ENCODE results near the gene CD6. TPM values are rescaled to one million over a fixed set of nuclear protein-coding genes. Genes with fewer than 3 reads are reported as not detected.

The CD6 gene
- polyA plus RNA-seq, 1 experiment: not detected

DNA sequence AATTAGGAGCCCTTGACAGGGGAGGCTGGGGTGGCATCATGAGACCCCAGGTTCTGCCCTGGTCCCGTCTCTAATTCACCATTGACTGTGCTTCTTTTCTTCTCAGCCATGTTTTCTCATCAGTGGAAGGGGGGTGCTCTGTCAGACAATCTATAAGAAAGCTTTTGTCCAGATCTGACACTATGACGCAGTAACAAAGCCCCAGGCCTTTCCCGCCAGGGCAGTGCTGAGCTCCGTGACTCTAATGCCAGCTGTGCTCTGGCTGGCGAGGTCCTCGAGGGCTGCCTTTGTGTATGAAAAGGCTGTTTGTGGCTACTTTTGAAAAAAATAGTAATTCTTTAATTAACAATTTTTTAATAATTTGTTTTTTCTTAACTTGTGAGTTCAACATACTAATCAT, 3.2 kb downstream of the CD6 start:
- Histone ChIP-seq H3K9me3 (ENCODE audit: control insufficient read depth, insufficient read depth, low read length) (no peaks in the 10 kb centered on the region), H3K27ac (ENCODE audit: low read depth, low read length) (no peak overlapping the region), H3K4me3 (ENCODE audit: low read depth, low read length) (no peak overlapping the region), H3K27me3 (ENCODE audit: control insufficient read depth, insufficient read depth, low read length) (peaks cover 25% of the 10 kb centered on the region)
- POLR2A ChIA-PET: no interaction called here
- CTCF ChIA-PET: interaction anchor here (1.2 kb wide), 1 partner anchor 155 kb away, joined by 3 read pairs; no protein-coding TSS in a partner anchor
- TF ChIP-seq, protein P1, sequence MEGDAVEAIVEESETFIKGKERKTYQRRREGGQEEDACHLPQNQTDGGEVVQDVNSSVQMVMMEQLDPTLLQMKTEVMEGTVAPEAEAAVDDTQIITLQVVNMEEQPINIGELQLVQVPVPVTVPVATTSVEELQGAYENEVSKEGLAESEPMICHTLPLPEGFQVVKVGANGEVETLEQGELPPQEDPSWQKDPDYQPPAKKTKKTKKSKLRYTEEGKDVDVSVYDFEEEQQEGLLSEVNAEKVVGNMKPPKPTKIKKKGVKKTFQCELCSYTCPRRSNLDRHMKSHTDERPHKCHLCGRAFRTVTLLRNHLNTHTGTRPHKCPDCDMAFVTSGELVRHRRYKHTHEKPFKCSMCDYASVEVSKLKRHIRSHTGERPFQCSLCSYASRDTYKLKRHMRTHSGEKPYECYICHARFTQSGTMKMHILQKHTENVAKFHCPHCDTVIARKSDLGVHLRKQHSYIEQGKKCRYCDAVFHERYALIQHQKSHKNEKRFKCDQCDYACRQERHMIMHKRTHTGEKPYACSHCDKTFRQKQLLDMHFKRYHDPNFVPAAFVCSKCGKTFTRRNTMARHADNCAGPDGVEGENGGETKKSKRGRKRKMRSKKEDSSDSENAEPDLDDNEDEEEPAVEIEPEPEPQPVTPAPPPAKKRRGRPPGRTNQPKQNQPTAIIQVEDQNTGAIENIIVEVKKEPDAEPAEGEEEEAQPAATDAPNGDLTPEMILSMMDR (IDR thresholded peaks at IDR 0.05; ENCODE audit: low read depth, low read length): no peak
- no peak for DNase-seq (ENCODE audit: low read depth, low spot score)

DNA sequence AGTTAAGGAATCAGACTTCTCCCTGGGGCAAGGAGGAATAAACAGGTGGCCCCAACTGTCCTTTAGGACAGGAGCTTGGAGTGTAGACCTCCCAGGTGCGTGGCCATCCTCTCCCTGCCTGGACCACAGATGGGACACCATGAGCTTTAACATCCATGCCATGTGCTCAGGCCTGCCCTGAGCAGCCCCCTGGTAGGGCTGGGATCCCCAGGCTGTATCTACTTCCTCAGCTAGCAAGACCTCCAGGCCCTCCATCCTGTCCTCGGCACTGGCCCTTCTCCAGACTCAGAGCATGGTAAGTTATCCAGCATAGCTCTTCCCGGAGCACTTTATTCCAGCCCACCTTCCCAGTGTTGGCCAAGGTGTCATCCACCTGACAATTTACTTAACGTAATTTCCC, 5.7 kb downstream of the CD6 start:
- Histone ChIP-seq H3K4me3 (ENCODE audit: low read depth, low read length) (no peak overlapping the region), H3K27ac (ENCODE audit: low read depth, low read length) (no peak overlapping the region), H3K9me3 (ENCODE audit: control insufficient read depth, insufficient read depth, low read length) (no peaks in the 10 kb centered on the region), H3K27me3 (ENCODE audit: control insufficient read depth, insufficient read depth, low read length) (peaks cover 23% of the 10 kb centered on the region)
- ChIA-PET POLR2A (no interaction called here), CTCF (no interaction called here)
- DNase-seq (ENCODE audit: low read depth, low spot score): no peak
- TF ChIP-seq, protein P1 (IDR thresholded peaks at IDR 0.05; ENCODE audit: low read depth, low read length): no peak

DNA sequence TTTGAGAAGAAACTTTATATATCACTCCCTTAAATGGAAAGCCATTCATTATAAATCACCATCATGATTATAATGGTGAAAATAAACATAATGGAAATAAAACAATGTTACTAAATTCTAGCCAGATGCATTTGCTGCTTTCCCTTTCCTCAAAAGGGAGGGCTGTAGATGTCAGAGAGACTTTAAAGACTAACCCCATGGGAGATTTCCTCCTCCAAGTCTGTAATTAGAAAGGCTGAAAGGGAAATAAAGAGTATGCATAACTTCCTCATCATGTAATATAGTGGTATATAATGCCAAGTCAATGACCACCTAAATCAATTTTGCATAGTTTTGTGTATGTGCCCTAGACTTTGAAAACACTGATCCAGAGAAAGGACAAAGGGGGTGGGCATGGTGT, 6.4 kb downstream of the CD6 start:
- H3K27ac ChIP-seq (ENCODE audit: low read depth, low read length): no peak overlapping the region
- POLR2A ChIA-PET: no interaction called here
- no peaks in the 10 kb centered on the region for H3K9me3 ChIP-seq (ENCODE audit: control insufficient read depth, insufficient read depth, low read length)
- CTCF ChIA-PET: no interaction called here
- H3K4me3 ChIP-seq (ENCODE audit: low read depth, low read length): no peak overlapping the region
- peaks cover 19% of the 10 kb centered on the region for H3K27me3 ChIP-seq (ENCODE audit: control insufficient read depth, insufficient read depth, low read length)
- DNase-seq (ENCODE audit: low read depth, low spot score): no peak
- TF ChIP-seq, protein P1 (IDR thresholded peaks at IDR 0.05; ENCODE audit: low read depth, low read length): no peak

DNA sequence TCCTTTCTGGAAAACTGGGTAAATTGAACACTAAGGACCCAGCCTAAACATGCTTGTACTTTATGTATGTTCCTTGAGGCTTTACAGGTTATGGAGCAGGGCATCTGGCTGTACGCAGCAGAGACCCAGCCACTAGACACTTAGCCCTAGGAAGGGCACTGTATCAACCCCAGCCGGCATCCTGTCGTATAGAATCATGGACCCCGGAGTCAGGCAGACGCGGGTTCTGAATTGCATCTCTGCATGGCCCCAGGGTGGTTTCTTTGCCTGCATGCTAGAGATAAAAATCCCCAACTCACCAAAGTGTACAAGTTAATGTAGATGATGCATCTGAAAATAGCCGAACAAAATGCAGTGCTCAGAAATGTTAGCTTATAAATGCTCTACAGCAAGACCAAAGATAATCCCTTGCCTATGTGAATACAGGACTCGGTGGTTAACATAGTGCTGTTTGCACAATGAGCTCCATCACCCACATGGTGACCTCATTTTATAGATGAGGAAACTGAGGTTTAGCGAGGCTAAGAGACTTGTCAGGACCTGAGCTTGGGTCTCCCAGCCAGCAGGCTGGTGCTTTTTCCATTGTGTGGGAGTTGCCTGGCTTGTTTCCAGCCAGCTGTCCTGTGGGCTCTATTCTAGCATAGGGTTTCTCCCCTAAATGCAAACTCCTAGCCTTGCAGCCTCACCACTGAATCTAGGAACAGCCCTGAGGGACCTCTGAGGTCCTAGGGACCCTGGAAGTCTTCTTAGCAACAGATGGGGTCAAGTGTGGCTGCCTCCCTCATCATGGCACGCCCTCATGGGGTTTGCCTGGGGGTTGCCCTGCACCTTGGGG, 7.3 kb downstream of the CD6 start:
- ChIA-PET POLR2A (no interaction called here), CTCF (interaction anchor here (1.4 kb wide), 1 partner anchor 9 kb away, joined by 3 read pairs; no protein-coding TSS in a partner anchor)
- Histone ChIP-seq H3K4me3 (ENCODE audit: low read depth, low read length) (no peak overlapping the region), H3K27me3 (ENCODE audit: control insufficient read depth, insufficient read depth, low read length) (peaks cover 14% of the 10 kb centered on the region), H3K27ac (ENCODE audit: low read depth, low read length) (no peak overlapping the region), H3K9me3 (ENCODE audit: control insufficient read depth, insufficient read depth, low read length) (no peaks in the 10 kb centered on the region)
- no peak for DNase-seq (ENCODE audit: low read depth, low spot score)
- TF ChIP-seq, protein P1 (IDR thresholded peaks at IDR 0.05; ENCODE audit: low read depth, low read length): no peak

DNA sequence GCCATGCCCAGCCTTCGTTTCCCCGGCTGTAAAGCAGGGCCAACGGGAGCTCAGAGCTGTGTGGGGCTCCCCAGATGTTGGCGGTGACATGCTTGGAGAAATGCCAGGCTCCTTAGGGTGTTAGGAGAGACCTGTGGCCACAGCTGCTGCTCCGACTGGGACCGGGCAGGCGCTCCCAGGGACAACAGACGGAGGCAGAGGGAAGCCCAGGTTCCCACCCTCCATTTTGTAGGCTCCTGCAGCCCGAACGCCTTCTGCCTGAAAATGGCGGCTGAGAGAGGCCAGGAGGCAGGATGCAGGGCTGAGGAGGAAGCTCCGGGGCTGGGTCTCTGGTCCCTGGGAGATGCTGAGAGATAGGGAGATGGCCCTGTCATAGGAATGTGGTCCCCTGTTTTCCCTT, 10.0 kb downstream of the CD6 start:
- POLR2A ChIA-PET: no interaction called here
- Histone ChIP-seq H3K27me3 (ENCODE audit: control insufficient read depth, insufficient read depth, low read length) (peaks cover 7% of the 10 kb centered on the region), H3K9me3 (ENCODE audit: control insufficient read depth, insufficient read depth, low read length) (no peaks in the 10 kb centered on the region), H3K4me3 (ENCODE audit: low read depth, low read length) (no peak overlapping the region), H3K27ac (ENCODE audit: low read depth, low read length) (no peak overlapping the region)
- no peak for DNase-seq (ENCODE audit: low read depth, low spot score)
- TF ChIP-seq, protein P1 (IDR thresholded peaks at IDR 0.05; ENCODE audit: low read depth, low read length): no peak
- CTCF ChIA-PET: no interaction called here
